GM13977 (cell line): Measurements from ENCODE around the gene COL6A5.
"Not testable (repeated sequence)": the region's sequence is repeated elsewhere in the genome, so short reads cannot be mapped to it uniquely, and the experiment has no call there.

Source experiments
- DNase-seq: peaks from one replicate; pipeline ENCODE4 v3.0.0; 2012; ENCODE audit warnings: low spot score
- in situ Hi-C: fragments of 300-500 bp; cut with MboI; formaldehyde crosslinking; loops from one replicate; pipeline ENCODE4 v1.12.0; 2022; ENCODE audit warnings: low sequenced_read_pairs, low pct_unique_long_range_greater_than_20kb, mixed read lengths, inconsistent platforms; ENCODE audit not compliant: unreplicated experiment
- TF ChIP-seq, protein P1 (sequence below): IDR thresholded peaks from 2 replicates; pipeline ENCODE4 v1.5.1; 2012; ENCODE audit warnings: mild to moderate bottlenecking, control low read depth; ENCODE audit not compliant: insufficient read depth; ENCODE audit errors: extremely low read depth, missing control alignments

Gene COL6A5

DNA sequence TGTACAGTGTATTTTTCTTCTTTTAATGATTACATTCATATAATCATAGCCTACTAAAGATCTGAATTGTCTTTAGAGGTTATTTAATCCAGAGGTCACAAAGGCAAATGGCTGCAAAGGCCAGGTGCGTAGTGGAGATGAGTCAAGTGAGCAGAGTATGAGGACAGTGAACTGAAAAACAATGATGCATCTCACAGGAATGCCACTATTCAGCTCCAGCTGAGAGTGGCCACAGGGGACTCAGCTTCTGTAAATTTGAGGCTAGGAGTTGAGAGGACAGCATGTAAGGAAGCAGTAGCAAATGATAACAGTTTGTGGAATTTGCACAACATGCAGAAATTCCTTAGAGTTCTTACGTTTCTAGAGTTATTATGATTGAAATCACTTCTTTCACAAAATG is 50.4 kb downstream of the COL6A5 start:
- in situ Hi-C loops: no loop called here
- TF ChIP-seq, protein P1, sequence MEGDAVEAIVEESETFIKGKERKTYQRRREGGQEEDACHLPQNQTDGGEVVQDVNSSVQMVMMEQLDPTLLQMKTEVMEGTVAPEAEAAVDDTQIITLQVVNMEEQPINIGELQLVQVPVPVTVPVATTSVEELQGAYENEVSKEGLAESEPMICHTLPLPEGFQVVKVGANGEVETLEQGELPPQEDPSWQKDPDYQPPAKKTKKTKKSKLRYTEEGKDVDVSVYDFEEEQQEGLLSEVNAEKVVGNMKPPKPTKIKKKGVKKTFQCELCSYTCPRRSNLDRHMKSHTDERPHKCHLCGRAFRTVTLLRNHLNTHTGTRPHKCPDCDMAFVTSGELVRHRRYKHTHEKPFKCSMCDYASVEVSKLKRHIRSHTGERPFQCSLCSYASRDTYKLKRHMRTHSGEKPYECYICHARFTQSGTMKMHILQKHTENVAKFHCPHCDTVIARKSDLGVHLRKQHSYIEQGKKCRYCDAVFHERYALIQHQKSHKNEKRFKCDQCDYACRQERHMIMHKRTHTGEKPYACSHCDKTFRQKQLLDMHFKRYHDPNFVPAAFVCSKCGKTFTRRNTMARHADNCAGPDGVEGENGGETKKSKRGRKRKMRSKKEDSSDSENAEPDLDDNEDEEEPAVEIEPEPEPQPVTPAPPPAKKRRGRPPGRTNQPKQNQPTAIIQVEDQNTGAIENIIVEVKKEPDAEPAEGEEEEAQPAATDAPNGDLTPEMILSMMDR: no peak

DNA sequence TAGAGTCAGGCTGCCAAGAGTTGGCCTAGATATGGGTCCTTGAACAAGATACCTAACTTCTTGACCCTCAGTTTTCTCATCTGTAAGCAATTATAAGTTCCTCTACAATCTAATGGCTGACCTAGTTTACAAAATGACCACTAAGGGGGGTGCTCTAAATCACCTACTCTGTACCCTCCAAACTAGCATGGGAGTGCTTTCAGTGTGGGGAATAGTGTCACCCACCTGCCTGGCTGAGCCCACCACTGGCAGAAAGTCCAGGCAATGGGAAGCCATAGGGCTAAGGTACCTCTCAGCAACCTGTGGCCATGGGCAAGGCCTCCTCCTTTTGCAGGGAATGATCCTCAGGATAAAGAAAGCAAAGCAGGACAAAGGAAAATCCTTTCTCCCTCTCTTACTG is 58.9 kb downstream of the COL6A5 start:
- in situ Hi-C loops: no loop called here
- TF ChIP-seq, protein P1: no peak
- no peak for DNase-seq

More for the DNA sequence above, 50.4 kb downstream of the COL6A5 start:
- no peak for DNase-seq

DNA sequence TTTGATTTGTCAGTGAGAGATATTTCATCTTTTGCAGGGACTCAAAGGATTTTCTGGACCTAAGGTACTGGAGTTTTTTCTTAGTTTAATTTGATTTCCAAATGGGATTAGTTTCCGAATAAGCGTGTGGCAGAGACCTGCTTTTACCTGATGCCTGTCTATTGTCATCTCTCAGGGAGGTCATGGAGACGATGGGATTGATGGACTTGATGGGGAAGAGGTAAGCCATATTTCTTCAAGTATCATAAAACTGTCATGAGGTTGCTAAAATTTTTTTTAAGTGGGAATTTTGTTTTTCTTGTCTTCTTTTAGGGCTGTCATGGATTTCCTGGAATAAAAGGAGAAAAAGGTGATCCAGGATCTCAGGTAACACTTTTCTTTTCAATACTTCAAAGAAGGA is 60.5 kb downstream of the COL6A5 start:
- DNase-seq: no peak
- in situ Hi-C loops: no loop called here

DNA sequence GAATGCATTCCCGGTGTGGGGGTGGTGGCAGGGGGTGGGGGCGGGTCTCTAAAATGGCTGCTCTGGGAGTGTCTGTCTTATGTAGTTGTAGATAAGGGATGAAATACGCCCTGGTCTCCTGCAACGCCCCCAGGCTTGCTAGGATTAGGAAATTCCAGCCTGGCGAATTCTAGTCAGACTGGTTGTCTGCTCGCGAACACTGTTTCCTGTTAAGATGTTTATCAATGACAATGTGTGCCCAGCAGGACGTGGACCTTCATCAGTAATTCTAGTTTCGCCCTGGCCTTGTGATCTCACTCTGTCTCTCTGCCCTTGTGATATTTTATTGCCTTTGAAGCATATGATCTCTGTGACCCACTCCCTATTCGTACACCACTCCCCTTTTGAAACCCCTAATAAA is 62.8 kb downstream of the COL6A5 start:
- in situ Hi-C loops: not testable (repeated sequence)

More for the DNA sequence above, 60.5 kb downstream of the COL6A5 start:
- TF ChIP-seq, protein P1: no peak

DNA sequence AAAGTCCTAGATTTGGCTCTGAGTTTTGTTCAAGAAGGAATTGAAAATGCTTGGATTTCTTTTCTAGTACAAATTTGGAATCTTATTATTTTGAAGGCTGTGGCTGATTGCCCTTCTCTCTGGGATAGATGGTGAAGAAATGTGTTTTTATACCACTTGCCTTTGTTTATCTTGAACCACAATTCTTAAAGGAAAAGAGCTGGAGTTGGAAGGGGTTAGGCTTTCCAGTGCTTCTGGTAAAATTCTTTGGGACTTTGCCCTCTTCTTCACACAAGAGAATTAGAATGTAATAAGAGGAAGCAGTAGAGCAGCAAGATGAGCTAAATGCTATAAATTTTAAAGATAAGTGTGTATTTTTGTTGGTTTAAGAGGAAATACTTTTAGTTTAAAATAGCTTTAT is 65.8 kb downstream of the COL6A5 start:
- in situ Hi-C loops: no loop called here
- TF ChIP-seq, protein P1: no peak
- DNase-seq: no peak

More for the DNA sequence above, 62.8 kb downstream of the COL6A5 start:
- not testable (repeated sequence) for DNase-seq

DNA sequence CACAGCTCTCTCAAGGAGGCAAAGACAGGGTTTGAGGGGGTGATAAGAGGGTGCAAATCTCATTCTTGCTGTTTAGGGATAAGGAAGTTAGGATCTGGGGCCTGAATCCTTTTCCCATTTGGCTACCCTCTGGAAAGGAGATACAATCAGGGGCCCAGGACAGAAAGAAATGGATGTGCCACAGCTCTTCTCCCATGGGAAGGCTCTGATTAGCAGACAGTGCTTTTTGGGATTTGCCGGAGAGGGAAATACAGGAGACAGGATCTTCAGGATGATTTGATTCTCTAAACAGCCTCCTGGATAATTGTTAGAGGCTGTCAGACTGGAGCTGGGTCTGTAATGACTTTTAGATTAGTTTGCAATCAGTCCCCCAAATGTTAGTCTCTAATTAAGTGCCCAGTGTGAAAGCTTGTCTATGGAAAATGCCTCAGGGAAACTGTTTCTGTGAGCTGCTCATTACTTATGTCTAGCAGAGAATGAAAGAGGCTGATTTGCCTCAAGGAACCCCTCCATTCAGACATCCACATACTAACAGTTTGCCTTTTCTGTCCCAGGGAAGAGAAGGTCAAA is 67.6 kb downstream of the COL6A5 start:
- in situ Hi-C loops: no loop called here
- no peak for DNase-seq
- TF ChIP-seq, protein P1: no peak

DNA sequence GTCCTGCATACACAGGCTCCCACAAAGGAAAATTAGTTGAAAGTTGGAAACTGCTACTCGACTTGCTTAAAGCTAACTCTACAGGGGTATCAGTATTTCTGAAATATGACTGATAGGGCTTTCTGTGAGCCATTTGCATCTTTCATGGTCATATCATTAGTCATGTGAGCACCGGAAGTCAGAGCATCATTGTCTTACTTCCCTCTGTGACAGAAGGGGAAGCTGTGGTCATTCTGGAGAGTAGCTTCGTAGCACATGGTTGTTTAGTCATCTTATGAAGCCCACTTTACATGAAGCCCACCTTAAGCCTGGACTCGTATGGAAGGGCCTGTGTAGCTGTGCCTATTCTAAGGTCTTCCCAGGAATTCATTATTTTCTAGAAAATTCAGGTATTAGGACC is 69.0 kb downstream of the COL6A5 start:
- in situ Hi-C loops: no loop called here

More for the DNA sequence above, 69.0 kb downstream of the COL6A5 start:
- no peak for DNase-seq
- TF ChIP-seq, protein P1: no peak
